Activated CD4-positive, alpha-beta T cell treated with anti-CD3 and anti-CD28 coated beads, Interleukin-2, amount 50 U/mL, for 1 hour (primary cell): ENCODE measurements around the gene HECW1.
"Not testable (repeated sequence)": the region's sequence is repeated elsewhere in the genome, so short reads cannot be mapped to it uniquely, and the experiment has no call there.

Source experiments
- DNase-seq: peaks from one replicate; pipeline ENCODE4 v3.0.0-alpha.2; 2020

The HECW1 gene

DNA sequence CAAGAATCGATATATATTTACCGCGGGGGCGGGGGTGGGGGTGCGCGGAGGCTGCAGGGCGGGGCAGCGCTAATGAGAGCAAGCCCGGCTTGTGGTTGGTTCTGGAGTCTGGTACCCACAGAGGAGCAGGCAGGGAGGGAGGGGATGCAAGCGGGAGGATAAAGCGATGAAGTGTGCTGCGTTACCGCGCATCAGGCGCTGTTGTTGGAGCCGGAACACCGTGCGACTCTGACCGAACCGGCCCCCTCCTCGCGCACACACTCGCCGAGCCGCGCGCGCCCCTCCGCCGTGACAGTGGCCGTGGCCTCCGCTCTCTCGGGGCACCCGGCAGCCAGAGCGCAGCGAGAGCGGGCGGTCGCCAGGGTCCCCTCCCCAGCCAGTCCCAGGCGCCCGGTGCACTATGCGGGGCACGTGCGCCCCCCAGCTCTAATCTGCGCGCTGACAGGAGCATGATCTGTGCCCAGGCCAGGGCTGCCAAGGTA is at the start of gene HECW1:
TSS of gene HECW1 (plus strand) at position 189 of the 482 bp plus-strand sequence. CDS start 131,259 bp downstream, outside the sequence.
- no peak for DNase-seq

DNA sequence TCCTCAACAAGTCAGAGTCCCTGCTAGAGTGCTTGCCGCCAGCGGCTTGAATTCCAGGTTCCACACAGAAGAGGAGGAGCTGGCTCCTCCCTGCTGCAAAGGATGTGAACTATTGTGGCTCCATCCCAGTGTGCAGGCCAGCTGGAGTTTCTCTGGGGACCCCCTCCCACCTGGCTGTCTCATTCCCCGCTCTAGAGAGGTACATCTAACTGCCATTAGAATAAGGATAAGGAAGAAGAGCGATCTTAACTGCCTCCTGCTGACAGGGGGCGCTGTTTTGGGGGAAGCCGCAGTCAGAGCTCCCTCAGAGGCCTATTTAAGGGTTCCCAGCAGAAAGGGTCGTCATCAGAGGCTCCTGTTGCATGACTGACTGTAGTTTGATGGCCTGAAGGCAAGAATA is 40.8 kb upstream of the HECW1 start:
- no peak for DNase-seq

DNA sequence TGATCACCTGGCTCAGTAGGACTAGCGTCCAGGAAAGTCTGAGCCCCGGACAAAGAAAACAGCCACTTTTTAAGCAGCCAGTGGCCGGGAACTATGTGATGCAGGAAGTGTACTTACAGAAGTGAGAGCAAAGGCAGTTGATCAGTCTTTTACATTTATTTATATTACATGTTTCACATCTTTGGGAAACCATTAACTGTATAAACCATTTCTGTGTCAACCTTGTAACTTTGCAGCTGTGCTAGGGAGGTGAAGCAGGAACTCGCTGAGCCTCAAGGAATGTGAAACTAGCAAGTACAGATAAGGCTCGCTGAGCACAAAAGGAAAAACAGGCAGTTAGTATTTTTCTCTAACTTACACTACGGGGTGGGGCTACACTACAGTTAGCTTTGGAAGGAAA is 39.9 kb upstream of the HECW1 start:
- no peak for DNase-seq

DNA sequence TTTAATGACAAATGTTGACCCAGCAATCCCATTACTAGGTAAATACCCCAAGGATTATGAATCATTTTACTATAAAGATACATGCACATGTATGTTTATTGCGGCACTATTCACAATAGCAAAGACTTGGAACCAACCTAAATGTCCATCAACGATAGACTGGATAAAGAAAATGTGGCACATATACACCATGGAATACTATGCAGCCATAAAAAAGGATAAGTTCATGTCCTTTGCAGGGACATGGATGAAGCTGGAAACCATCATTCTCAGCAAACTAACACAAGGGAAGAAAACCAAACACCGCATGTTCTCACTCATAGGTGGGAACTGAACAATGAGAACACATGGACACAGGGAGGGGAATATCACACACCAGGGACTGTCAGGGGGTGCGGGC is 38.6 kb upstream of the HECW1 start:
- DNase-seq, result not testable (repeated sequence)

DNA sequence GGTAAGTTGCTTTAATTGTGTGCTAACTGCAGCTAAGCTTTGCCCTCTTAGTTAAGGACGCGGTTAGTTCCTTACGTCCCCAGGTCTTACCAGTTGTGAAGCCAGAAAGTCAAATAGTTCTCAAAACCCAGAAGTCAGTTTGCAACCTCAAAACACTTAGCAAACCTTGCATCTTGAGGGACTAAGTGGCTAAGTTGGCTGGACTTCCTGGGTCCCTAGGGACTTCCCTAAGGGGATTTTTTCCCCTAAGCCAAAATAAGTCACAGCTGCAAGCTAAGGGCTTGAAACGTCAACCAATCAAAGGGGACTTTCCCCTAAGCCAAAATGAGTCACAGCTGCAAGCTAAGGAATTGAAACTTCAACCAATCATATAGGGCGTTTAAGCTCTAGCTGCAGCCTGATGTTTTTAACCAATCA is 36.2 kb upstream of the HECW1 start:
- DNase-seq, result no peak

DNA sequence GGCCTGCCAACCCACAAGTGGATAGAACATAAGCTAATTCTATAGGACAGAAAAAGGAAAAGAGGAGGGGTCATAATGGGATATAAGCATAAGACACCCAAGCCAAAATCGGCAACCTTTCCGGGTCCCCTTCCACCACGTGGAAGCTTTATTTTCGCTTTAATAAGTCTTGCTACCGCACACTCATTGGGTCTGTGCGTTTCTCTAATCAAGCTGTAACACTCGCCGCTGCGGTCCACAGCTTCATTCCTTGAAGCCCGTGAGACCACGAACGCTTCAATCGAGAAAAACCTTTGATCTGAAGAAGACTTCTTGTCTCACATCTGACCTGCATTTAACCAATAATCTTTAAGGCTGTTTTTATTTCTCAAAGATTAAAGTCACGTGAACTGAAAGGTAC is 35.8 kb upstream of the HECW1 start:
- no peak for DNase-seq

DNA sequence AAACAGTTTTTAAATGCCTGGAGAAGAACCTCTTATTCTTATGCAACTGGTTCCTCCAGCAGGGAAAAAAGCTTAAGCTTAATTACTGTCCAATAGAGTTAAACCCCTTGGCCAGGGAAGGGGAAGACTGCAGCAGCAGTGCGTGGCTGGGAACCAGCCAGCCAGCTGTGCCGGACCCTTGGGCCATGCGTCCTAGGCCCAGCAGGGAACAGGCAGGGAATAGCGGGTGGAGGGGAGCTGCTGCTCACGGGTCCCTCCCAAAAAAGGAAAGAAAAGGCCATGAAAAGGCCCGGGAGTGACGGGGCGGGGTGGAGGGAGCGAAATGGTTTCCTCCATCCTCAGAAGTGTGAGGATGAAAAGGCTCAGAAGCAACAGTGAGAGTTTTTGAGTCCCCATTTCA is 35.2 kb upstream of the HECW1 start:
- no peak for DNase-seq

DNA sequence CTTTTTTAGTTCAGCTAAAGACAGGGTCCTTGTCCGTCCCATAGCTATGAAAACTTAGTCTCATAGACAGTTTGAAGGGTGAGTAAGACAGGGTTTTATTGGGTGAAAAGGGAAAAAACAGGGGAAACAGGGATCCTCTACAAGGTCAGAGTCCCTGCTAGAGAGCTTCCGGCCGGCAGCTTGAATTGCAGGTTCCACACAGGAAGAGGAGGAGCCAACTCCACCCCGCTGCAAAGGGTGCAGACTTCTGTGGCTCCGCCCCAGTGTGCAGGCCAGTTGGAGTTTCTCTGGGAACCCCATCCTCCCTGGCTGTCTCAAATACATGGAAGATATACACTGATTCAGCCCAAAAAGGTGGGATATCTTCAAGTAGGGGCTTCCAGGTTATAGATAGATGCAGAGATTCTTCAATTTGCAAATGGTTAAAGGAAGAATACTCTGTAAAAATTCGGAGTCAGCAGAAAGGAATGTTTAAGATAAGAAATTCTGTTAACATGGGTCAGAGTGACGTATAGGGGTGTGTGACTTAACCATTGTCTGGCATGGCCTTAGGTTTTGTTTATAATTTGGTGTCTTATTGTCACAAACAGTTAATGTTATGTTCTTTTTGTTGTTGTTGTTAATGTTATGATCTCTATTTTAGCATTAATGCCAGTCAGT is 34.6 kb upstream of the HECW1 start:
- no peak for DNase-seq

DNA sequence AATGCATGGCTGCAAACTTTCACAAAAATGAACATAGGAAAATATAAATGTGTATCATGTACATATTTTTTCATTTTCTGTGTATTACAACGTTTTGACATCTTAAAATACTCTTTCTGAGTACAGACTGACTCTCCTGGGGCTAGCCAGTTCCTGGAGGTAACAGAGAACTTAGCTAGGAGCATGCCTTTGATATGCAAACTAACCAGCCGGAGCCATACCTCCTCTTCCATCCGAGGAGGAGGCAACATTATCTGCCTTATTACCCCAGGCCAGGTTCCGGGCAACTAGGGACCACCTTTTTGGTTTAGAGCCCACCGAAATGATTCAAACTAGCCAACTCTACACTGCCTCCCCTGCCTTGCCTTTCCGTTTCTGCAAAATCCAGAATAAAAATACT is 33.7 kb upstream of the HECW1 start:
- no peak for DNase-seq

DNA sequence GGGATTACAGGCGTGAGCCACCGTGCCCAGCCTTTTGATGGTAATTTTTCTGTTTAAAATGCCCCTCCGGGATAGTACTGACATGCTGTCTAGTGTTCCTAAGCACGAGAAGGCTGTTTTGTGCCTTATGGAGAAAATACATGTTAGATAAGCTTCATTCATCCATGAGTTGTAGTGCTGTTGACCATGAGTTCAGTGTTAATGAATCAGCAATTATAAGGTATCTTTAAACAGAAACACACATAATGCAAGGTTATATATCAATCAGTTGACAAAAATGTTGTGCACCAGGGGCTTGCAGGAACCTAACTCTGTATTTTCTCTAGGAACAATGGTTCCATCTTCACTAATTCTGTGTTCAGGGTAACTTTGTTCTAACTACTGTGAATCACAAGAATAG is 30.8 kb upstream of the HECW1 start:
- DNase-seq, result no peak

DNA sequence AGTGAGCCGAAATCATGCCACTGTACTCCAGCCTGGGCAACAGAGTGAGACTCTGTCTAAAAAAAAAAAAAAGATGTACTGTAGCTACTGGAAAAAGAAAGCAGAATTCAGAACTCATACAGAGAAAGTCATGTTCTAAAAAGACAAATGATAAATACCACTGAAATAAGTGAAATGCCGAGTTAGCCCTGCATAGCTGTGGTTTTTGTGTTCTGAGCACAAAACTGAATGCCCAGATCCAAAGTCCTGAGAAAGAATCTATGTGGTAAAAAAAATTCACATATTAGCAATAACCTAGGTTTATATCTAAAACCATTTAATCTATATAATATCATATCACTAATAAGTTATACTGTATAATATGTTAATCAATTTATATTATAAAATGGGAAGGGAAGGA is 29.3 kb upstream of the HECW1 start:
- DNase-seq, result no peak

DNA sequence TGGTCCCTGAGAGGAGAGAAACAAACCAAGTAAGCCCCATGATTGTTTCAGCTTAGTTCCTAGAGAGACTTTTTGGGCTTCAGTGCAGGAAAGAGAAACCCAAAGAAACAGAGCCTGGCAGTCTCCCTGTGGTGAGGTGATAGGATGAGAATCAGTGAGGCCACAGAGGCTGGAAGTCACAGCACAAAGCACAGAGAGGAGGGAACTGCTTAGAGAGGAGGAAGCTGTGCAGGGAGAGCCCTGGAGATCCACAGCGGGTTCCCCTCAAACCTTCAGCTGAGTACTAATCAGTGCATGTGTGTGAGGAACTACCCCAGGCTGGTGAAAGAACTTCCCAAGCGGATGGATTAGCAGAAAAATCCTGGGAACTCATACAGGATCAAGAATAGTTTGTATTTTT is 27.4 kb upstream of the HECW1 start:
- no peak for DNase-seq

DNA sequence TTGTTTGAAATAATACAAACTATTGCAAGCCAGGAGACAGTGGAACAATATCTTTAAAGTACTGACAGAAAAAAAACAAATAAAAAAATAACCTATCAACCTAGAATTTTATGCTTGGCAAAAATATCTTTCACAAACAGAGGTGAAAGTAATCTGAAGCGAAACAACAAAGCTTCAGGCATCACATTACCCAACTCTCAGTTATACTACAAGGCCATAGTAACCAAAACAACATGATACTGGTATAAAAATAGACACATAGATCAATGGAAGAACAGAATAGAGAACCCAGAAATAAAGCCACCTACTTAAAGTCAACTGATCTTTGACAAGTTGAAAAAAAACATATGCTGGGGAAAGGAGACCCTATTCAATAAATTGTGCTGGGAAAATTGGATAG is 26.5 kb upstream of the HECW1 start:
- no peak for DNase-seq

DNA sequence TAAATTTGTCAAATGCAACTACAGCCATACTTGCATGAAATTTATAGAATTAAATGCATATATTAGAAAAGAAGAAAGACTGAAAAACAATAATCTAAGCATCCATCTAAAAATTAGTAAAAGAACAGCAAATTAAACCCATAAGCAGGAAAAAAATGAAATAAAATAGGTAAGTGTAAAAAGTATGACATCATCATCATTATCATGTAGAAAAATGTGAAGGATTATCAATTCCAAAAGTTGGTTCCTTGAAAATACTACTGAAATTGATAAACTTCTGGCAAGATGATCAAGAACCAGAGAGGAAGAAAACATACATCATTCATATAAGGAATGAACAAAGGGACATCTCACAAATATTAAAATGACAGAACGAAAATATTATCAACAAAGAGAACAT is 19.6 kb upstream of the HECW1 start:
- no peak for DNase-seq

DNA sequence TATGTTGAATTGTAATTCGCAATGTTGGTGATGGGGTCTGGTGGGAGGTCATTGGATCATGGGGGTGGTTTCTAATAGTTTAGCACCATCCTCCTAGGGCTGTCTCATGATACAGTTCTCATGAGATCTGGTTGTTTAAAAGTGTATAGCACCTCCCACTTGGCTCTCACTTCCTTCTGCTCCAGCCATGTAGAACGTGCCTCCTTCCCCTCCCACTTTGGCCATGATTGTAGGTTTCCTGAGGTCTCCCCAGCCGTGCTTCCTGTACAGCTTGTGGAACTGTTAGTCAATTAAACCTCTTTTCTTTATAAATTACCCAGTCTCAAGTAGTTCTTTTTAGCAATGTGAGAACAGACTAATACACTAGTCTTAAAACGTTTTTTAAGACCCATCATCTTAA is 15.6 kb upstream of the HECW1 start:
- DNase-seq, result no peak

DNA sequence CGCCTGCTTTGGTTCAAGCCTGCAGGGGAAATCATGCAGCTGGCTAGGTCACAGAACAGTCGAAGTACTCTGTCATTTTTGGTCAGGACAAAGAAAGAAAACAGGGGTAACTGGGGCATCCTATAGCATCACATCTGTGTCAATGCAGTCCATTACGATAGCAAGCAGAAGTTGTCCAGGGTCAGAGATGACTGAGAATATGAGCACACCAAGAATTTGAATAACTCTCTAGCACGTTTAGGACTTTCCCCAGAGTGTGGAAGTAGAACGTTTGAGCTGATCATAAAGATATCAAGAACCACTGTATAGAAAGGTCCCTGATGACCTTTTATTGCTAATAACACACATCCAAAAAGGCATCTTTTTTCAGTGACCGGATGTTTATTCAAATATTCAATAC is 12.7 kb upstream of the HECW1 start:
- DNase-seq, result no peak

DNA sequence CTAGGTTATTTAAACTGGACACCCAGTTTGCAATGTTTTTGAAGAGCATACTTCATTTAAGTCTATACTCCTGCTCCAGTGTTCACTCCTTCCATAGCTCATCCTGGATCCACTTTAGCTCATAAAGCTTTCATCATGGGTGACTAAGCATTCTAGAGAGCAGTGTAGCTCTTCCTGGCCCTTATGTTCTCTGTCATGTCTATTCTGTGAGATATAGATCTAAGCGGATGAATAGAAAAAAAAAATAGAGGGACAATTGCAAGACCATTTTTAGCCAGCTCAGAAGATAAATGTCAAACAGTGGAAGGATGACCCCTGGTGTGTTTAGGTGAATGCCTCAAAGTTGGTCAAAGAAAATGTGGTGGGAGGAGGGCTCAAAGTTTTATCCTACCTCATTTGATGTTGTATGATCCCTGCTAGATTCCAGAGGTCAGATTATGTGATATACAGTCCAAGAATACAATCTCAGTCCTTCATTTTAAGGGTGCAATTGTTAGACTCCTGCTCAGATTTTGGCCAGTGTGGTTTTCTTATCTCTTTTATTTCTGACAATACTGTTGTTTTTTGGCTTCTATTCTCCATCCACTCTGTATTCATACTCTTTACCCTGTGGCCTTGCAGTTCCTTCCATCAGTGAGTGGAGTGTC is 7.5 kb upstream of the HECW1 start:
- DNase-seq, result no peak

DNA sequence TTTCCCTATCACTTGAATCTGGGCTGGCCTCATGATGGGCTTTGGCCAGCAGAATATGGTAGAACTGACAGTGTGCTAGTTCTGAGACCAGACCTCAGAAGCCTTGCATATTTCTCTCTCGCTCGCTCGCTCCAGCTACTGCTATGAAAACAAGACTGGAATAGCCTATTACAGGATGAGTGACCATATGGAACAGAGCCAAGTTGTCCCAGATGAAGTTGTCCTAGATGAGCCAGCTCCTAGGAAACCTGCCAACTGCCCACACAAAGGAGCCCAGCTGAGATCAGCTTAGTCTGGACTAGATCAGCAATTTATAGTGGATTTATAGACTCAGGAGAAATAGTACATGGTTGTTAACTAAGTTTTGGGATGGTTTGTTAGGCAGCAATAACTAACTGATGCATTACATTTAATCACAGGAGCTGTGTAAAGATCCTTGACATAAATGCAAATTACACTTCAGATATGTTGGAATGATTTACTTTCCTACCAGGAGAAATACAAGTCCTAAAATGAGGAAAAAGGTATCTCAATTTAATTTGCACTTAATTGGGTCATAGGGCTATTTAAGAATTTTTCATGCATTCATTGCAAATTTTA is 6.8 kb upstream of the HECW1 start:
- DNase-seq, result no peak

DNA sequence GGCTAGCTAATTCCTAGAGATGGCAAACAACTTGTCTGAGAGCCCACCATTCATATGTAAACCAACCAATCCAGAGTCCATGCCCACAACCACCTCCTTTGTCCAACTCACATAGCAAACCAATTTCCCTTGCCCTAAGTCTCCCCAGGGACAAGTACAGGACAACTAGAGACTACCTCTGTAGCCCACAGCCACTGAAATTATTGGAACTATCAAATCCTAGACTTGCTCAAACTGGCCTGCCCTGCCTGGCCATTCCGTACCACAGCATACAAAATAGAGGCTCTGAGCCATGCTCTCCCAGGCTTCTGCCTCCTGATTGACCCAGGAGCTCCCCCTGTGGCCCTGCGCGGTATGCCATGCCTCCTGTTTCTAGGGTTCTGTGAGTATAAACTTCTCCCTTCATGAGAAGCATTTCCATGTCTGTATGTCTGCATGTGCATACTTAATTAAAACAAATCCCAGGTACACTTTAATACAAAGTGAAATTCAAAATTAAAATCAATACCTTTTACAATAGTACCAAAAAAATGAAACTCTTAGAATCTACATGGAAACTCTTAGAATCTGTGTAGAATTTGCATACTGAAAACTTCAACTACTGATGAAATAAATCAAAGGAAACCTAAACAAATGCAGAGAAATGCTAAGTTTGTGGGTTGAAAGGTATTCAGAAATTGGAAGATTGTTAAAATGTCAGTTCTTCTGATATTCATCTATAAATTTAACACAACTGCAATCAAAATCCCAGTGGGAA is 4.0 kb upstream of the HECW1 start:
- DNase-seq, result peak; percentile 33

DNA sequence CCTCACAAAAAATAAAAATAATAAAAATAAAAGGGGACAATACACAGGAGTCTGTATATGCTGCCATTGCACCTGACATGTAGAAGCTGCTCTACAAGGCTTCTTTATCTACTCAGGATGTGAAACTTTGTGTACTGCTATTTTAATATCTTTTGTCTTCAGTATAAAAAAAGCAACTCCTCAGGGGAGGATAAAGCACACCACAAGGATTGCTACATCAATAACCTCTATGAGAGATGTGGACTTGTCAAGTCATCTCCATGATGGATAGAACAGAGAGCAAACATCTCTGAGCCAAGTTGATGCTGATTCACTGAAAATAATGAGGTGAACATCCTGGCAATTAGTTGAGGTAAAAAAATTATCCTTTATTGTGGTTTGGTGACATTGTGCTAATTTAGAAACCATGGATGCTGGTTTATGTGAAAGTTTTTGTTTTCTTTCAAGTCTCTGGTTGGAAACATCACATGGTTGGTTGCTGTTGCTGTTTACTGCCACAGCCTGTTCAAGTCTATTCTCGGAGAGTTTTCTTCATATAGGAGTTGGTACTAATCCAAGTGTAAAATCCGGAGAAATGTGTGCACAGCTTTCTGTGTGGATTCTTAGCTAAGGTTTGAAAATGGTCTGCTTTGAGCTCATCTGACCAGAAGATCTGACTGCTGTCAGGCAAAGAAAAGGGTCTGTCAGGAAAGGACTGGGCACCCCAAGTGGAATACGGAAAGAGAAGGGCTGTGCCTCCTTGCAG is 1.5 kb upstream of the HECW1 start:
- DNase-seq, result no peak

DNA sequence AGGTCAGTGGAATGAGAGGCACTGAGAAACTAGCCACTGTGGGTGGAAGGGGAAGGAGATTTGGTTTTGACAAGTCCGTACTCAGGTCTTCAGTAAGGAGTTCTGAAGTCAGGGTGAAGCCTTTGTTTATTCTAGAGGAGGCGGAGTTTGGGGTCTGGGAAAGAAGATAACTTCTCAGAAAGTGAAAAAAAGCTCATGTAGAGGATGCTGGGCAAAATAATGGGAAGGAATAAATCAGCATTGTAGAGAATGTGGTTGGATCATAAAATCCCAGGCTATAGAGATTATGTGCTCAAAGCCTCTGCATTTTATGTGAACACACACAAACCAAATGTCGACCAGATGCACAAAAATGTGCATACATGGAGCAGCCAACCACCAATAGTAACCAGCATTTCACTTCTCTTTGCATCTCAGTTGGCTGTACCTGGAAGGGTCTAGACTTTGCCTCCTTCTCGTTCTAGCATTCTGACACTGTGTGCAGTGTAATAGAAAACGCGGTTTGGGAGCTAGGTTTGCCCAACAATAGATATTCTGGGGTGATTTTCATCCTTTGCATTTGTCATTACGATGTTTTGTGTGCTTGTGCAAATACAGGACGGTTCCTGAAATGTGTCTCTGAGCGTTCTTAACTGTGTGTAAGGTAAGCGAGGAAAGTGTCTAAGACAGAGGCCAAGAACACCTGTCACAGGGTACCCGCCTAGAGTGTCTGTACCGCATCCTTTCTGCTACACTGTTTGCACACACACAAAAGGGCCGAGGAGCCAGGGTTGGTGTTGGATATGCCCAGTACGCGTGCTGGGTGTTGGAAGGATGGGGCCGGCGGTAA is 603 bp upstream of the HECW1 start:
- no peak for DNase-seq
